K562 (cell line): ENCODE data around the gene DOLK. TPM values are rescaled to one million over a fixed set of nuclear protein-coding genes. Genes with fewer than 3 reads are reported as not detected.

ENCODE experiments used
- ATAC-seq: fragments of 200-7000 bp; cut with Tn5 transposase; 3 replicates; pipeline ENCODE4 v1.9.1; 2020; ENCODE audit warnings: moderate library complexity
- BruUV-seq: library from RNA; stranded (reverse); fragments of 400-500 nt; replicated peaks from 2 replicates; lab custom pipeline; 2021; lab: Mats Ljungman, UMichigan
- CTCF ChIA-PET: fragments of 300-600 bp; formaldehyde crosslinking; extraction: SDS; loops from one replicate; lab custom pipeline; 2021; ENCODE audit warnings: low intra/inter-chr PET ratio; lab: Yijun Ruan, JAX
- POLR2A ChIA-PET: fragments of 300-600, 350-650 bp; sonication (Branson Sonifier 250); formaldehyde crosslinking; extraction: SDS; loops from one replicate; lab custom pipeline; 2021; ENCODE audit warnings: antibody characterized with exemption, inconsistent platforms; lab: Yijun Ruan, JAX
- DNase-seq, 4 experiments: peaks; one replicate each; pipeline versions ENCODE4 v3.0.0 to v3.0.0-alpha.2; 2011 to 2018; ENCODE audit warnings: low spot score in 3 of 4, mixed read lengths in 3 of 4; ENCODE audit errors: extremely low read depth in 1 of 4
- FAIRE-seq: peaks from 2 replicates; lab custom pipeline; 2011; peaks lifted over from hg19 to GRCh38; lab: Jason Lieb, UNC
- H2AFZ ChIP-seq: 2 replicates; pipeline ENCODE4 v1.6.0; 2011; ENCODE audit warnings: low read depth, low read length, control low read depth, inconsistent platforms
- H3K27ac ChIP-seq: fragments of 200-600 bp; 3 replicates; pipeline ENCODE4 v1.8.0; 2011; ENCODE audit warnings: low read depth, mild to moderate bottlenecking, control low read depth, inconsistent platforms, low read length, moderate library complexity, mixed read lengths; ENCODE audit errors: extremely low read depth
- H3K27me3 ChIP-seq, 2 experiments: fragments of 300-600 bp in 1 of 2; 2 replicates in 1 of 2; 3 replicates in 1 of 2; pipeline versions ENCODE4 v1.6.0 to v1.8.0; 2011; ENCODE audit warnings: inconsistent platforms in 2 of 2, low read length in 2 of 2, mild to moderate bottlenecking in 1 of 2, mixed read lengths in 1 of 2, moderate library complexity in 1 of 2; ENCODE audit not compliant: control insufficient read depth in 2 of 2, insufficient read depth in 2 of 2
- H3K36me3 ChIP-seq: fragments of 300-600 bp; 3 replicates; pipeline ENCODE4 v1.8.0; 2011; ENCODE audit warnings: mild to moderate bottlenecking, low read length, inconsistent platforms; ENCODE audit not compliant: control insufficient read depth, insufficient read depth
- H3K4me1 ChIP-seq, 2 experiments: fragments of 200-600 bp in 1 of 2; replicated peaks in 1 of 2; 2 replicates in 1 of 2; 3 replicates in 1 of 2; pipeline versions ENCODE4 v1.5.1 to v1.8.0; 2011; ENCODE audit warnings: inconsistent platforms in 2 of 2, low read length in 2 of 2, mild to moderate bottlenecking in 1 of 2, mixed read lengths in 1 of 2, moderate library complexity in 1 of 2; ENCODE audit not compliant: control insufficient read depth in 2 of 2, insufficient read depth in 2 of 2
- H3K4me2 ChIP-seq: 2 replicates; pipeline ENCODE4 v1.6.1; 2011; ENCODE audit warnings: low read length, control low read depth, inconsistent platforms, mixed read lengths; ENCODE audit not compliant: insufficient read depth
- H3K4me3 ChIP-seq: fragments of 200-600 bp; sonication (generic), shearing (Covaris generic); 2 replicates; pipeline ENCODE4 v1.5.1; 2016; ENCODE audit warnings: control low read depth, inconsistent platforms
- H3K79me2 ChIP-seq: fragments of 200-600 bp; 3 replicates; pipeline ENCODE4 v1.8.0; 2011; ENCODE audit warnings: low read length, inconsistent platforms; ENCODE audit not compliant: control insufficient read depth, insufficient read depth
- H3K9ac ChIP-seq, 2 experiments: 2 replicates each; pipeline versions ENCODE4 v1.6.0 to v1.6.1; 2011; ENCODE audit warnings: low read depth in 2 of 2, low read length in 2 of 2, control low read depth in 1 of 2, inconsistent platforms in 1 of 2, mild to moderate bottlenecking in 1 of 2, mixed read lengths in 1 of 2; ENCODE audit not compliant: insufficient read depth in 1 of 2
- H3K9me1 ChIP-seq: one replicate; pipeline ENCODE4 v1.6.0; 2011; ENCODE audit warnings: inconsistent platforms, mild to moderate bottlenecking, low read length, moderate library complexity; ENCODE audit not compliant: control insufficient read depth, insufficient read depth
- H3K9me3 ChIP-seq: replicated peaks from 2 replicates; pipeline ENCODE4 v1.5.1; 2011; ENCODE audit warnings: low read depth, low read length, inconsistent platforms; ENCODE audit not compliant: control insufficient read depth, insufficient read depth
- H4K20me1 ChIP-seq: replicated peaks from 2 replicates; pipeline ENCODE4 v1.6.1; 2011; ENCODE audit warnings: low read length, inconsistent platforms, mixed read lengths; ENCODE audit not compliant: control insufficient read depth, insufficient read depth
- CUX1 ChIP-seq: fragments of 200-800 bp; sonication (Bioruptor generic); IDR thresholded peaks from 2 replicates; pipeline ENCODE4 v1.6.1; 2016; ENCODE audit warnings: missing genetic modification characterization, missing compliant biosample characterization
- FOSL1 ChIP-seq: fragments of 200-800 bp; sonication (Bioruptor generic); conservative IDR thresholded peaks from 2 replicates; pipeline ENCODE4 v1.6.1; 2016; ENCODE audit warnings: missing genetic modification characterization, missing compliant biosample characterization
- GATA2 ChIP-seq: sonication (generic); formaldehyde crosslinking; IDR thresholded peaks from 2 replicates; pipeline ENCODE4 v1.4.0; 2020; ENCODE audit warnings: mild to moderate bottlenecking, missing genetic modification reagents
- HLTF ChIP-seq: fragments of 450-650 bp; IDR thresholded peaks from 2 replicates; pipeline ENCODE4 v1.6.1; 2016
- MECOM ChIP-seq: fragments of 250-450 bp; sonication (Bioruptor Pico); IDR thresholded peaks from 2 replicates; pipeline ENCODE4 v1.8.0; 2022; ENCODE audit warnings: inconsistent platforms
- PURB ChIP-seq: sonication (generic); formaldehyde crosslinking; IDR thresholded peaks from 2 replicates; pipeline ENCODE4 v1.9.0; 2021; ENCODE audit warnings: low read depth, mild to moderate bottlenecking, missing genetic modification reagents
- SP1 ChIP-seq: sonication (generic); formaldehyde crosslinking; IDR thresholded peaks from 2 replicates; pipeline ENCODE4 v1.8.1; 2022; ENCODE audit warnings: mild to moderate bottlenecking, missing genetic modification reagents
- ZNF134 ChIP-seq: fragments of 250-450 bp; sonication (Bioruptor Pico); conservative IDR thresholded peaks from 2 replicates; pipeline ENCODE4 v1.4.0; 2020
- WGBS: fragments of 100-300 bp; shearing (Covaris generic); methylation state at CpG from one replicate; pipeline ENCODE4 v1.1.6; 2016; ENCODE audit warnings: low coverage, mixed read lengths; ENCODE audit not compliant: insufficient coverage; ENCODE audit errors: missing lambda C conversion rate; 5-methylcytosine and 5-hydroxymethylcytosine counted together
- in situ Hi-C: fragments of 300-500 bp; cut with MboI; formaldehyde crosslinking; loops from 4 replicates; pipeline ENCODE4 v1.15.0; 2018; ENCODE audit warnings: inconsistent platforms, mixed read lengths
- intact Hi-C: fragments of 100-400 bp; cut with micrococcal nuclease; formaldehyde crosslinking; loops from 2 replicates; pipeline ENCODE4 v1.14.2; 2022
- polyA plus RNA-seq, 8 experiments: library from polyadenylated mRNA; depleted of rRNA in 4 of 8; stranded (reverse) in 5 of 8; unstranded in 3 of 8; fragments of >200 nt; fragmentation: Nextera tagmentation in 2 of 8; fragmentation: Illumina TruSeq in 1 of 8; extraction: Ambion mirVana in 2 of 8; extraction: Trizol in 1 of 8; gene quantifications; 2 replicates each; pipeline versions ENCODE4 v1.2.1 to v1.2.3, GENCODE V29; 2011 to 2014; ENCODE audit warnings: inconsistent platforms in 1 of 8, missing spikeins in 1 of 8
- total RNA-seq, 7 experiments: library from RNA; depleted of rRNA in 6 of 7; stranded (reverse); fragments of >200 nt in 6 of 7; fragmentation: Illumina TruSeq in 2 of 7; extraction: Trizol in 2 of 7; gene quantifications; 2 replicates each; pipeline versions ENCODE4 v1.2.1 to v1.2.3, GENCODE V29; 2011 to 2021; ENCODE audit warnings: low replicate concordance in 1 of 7
- TF ChIP-seq, protein P1 (sequence below): sonication (generic); formaldehyde crosslinking; IDR thresholded peaks from 2 replicates; pipeline ENCODE4 v1.8.0; 2022; ENCODE audit warnings: mild to moderate bottlenecking, missing genetic modification reagents

The DOLK gene
- total and polyA plus RNA-seq, 9 of the 15 experiments (the other 6 are each of a cell fraction or from before 2014, with no cell fraction given): 2.6 to 14.2 (median 11.7) TPM

DNA sequence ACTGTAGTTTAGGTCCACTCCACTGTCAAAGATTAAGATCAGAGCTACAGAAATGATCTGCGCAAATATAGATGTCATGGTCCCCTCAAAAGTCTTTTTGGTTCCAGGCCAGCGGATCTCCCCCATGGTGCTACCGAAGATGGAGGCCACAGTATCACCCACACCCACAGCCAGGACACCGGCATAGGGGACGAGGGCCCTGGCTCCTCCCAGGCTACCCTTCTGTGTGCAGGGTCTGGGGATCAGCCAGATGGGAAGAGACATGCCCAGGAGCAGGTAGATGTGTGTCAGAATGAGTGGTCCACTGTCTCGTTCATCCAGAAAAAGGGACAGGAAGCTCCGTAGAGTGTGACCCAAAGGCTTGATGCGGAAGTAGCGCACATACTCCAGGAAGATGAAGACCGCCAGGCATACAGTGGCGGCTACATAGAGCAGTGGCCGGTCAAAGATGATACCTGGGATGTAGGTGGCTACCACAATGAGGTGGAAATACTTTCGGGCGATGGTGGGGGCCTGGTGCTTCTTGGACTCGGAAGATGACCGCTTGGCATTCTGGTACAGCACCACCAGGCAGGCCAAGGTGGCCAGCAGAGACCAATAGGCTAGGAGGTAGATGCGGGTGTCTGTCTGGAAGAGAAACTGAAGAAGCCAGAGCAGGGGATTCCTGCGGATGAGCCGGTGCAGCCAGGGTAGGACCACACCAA is 1.5 kb downstream of the DOLK start:
- Histone ChIP-seq H3K36me3 (peaks cover 35% of the 10 kb centered on the region), H3K4me1 (peaks cover 25 to 48% of the 10 kb centered on the region in 2 experiments), H2AFZ (no peak overlapping the region), H4K20me1 (no peaks in the 10 kb centered on the region), H3K9me3 (no peaks in the 10 kb centered on the region), H3K27me3 (no peaks in the 10 kb centered on the region), H3K9me1 (no peaks in the 10 kb centered on the region), H3K79me2 (peaks cover 50% of the 10 kb centered on the region), H3K4me3 (0 out of 2 replicates have a peak overlapping the region, but pooled peaks have one; percentile 78), H3K9ac (peak overlapping the region in 1 of 2 experiments; percentile 94; a peak in 1 of 4 replicates), H3K27ac (no peak overlapping the region; the same call in 2 of the 3 replicates), H3K4me2 (peak overlapping the region; percentile 97)
- CTCF ChIA-PET: no interaction called here
- intact Hi-C loops (no loop called here), in situ Hi-C loops (no loop called here)
- FAIRE-seq (no peak), ATAC-seq (no peak), DNase-seq (no peak)
- TF ChIP-seq PURB (CRISPR knock-in tag) (no peak), ZNF134 (no peak), SP1 (CRISPR knock-in tag) (no peak), MECOM (CRISPR knock-in tag) (no peak), GATA2 (CRISPR knock-in tag) (no peak), CUX1 (CRISPR knock-in tag) (no peak), HLTF (no peak), FOSL1 (tag) (no peak)
- TF ChIP-seq, protein P1, sequence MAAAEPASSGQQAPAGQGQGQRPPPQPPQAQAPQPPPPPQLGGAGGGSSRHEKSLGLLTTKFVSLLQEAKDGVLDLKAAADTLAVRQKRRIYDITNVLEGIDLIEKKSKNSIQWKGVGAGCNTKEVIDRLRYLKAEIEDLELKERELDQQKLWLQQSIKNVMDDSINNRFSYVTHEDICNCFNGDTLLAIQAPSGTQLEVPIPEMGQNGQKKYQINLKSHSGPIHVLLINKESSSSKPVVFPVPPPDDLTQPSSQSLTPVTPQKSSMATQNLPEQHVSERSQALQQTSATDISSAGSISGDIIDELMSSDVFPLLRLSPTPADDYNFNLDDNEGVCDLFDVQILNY (CRISPR knock-in tag): no peak
- POLR2A ChIA-PET: interaction anchor here (0.6 kb wide), 1 partner anchor 52 kb away, joined by 3 read pairs; no protein-coding TSS in a partner anchor
- BruUV-seq: no TSS peak
- 98% methylated on average over 19 of the region's 19 CpGs for WGBS
